Esophagus squamous epithelium (tissue), 5 donors: Measurements from ENCODE around the gene NFATC3. TPM values are rescaled to one million over a fixed set of nuclear protein-coding genes. Genes with fewer than 3 reads are reported as not detected.

Source experiments
- DNase-seq: peaks from one replicate; lab custom pipeline; 2025; lab: John Stamatoyannopoulos, UW
- H3K27ac ChIP-seq, 4 donors: fragments of 200-600 bp; sonication (generic); one replicate each; pipeline ENCODE4 v1.5.1; 2016 to 2019; ENCODE audit warnings: mild to moderate bottlenecking in 1 of 4
- H3K27me3 ChIP-seq, 4 donors: fragments of 200-600 bp; sonication (generic); 1 replicate in 3 of 4; 2 replicates in 1 of 4; pipeline versions ENCODE4 v1.5.1 to v1.6.0; 2017 to 2021; ENCODE audit warnings: antibody characterized with exemption in 1 of 4
- H3K36me3 ChIP-seq, 3 donors: fragments of 200-600 bp; sonication (generic); one replicate each; pipeline ENCODE4 v1.5.1; 2016 to 2019
- H3K4me1 ChIP-seq, 3 donors: fragments of 200-600 bp; sonication (generic); one replicate each; pipeline ENCODE4 v1.5.1; 2017 to 2019
- H3K4me3 ChIP-seq, 4 donors: fragments of 200-600 bp; sonication (generic); 1 replicate in 3 of 4; 2 replicates in 1 of 4; pipeline ENCODE4 v1.5.1; 2016 to 2019; ENCODE audit warnings: mild to moderate bottlenecking in 2 of 4, moderate library complexity in 1 of 4
- H3K9me3 ChIP-seq, 3 donors: fragments of 200-600 bp; sonication (generic); one replicate each; pipeline ENCODE4 v1.5.1; 2016 to 2019
- CTCF ChIP-seq, 6 experiments: fragments of 450-650 bp in 4 of 6; fragments of 200-600 bp in 2 of 6; sonication (generic) in 2 of 6; IDR thresholded peaks; one replicate each; pipeline ENCODE4 v1.5.1; 2016 to 2019; ENCODE audit warnings: antibody characterized with exemption in 6 of 6, mild to moderate bottlenecking in 4 of 6, moderate library complexity in 4 of 6
- POLR2A ChIP-seq, 4 donors: fragments of 450-650 bp; IDR thresholded peaks; one replicate each; pipeline ENCODE4 v1.6.1; 2017; ENCODE audit warnings: antibody characterized with exemption in 4 of 4, mild to moderate bottlenecking in 4 of 4, moderate library complexity in 3 of 4
- WGBS, 2 donors: methylation state at CpG; one replicate each; pipeline ENCODE4 v1.1.5; 2018; 5-methylcytosine and 5-hydroxymethylcytosine counted together
- intact Hi-C: fragments of 100-400 bp; cut with DNase I; formaldehyde crosslinking; loops from one replicate; pipeline ENCODE4 v1.15.0; 2022
- total RNA-seq, 4 donors: library from RNA; depleted of rRNA; stranded (reverse); fragments of >200 nt; gene quantifications; one replicate each; pipeline ENCODE4 v1.1.0, GENCODE V29; 2016
- donor health status: DM: yes; HTN: yes; CAD: no.

NFATC3 gene
- total RNA-seq, 4 donors from 2014 or later = 18.6 to 30.9 (median 20.5) TPM

GRCh38 chr16:68244903-68245853, 160.0 kb downstream of the NFATC3 start, which contains the start of gene PLA2G15:
Gene PLA2G15, plus strand, starts transcription at chr16:68245373. Its CDS starts 54 bp downstream, at chr16:68245427.
- Histone ChIP-seq H3K4me1 (peaks cover 8 to 42% (median 27%) of the 10 kb centered on the region in 3 donors), H3K4me3 (peak within 1 kb of the TSS; percentile 67 to 99 (median 85)), H3K36me3 (peaks cover 0 to 14% (median 6%) of the 10 kb centered on the region in 3 donors), H3K27ac (peak within 1 kb of the TSS; percentile 59 to 82 (median 72)), H3K27me3 (no peaks in the 10 kb centered on the region), H3K9me3 (no peaks in the 10 kb centered on the region)
- TF ChIP-seq CTCF (IDR thresholded peaks at IDR 0.05) (peak in 1 of 6 experiments; percentile 20), POLR2A (IDR thresholded peaks at IDR 0.05) (peak in 2 of 4 donors; percentile 35 to 63)
- WGBS, 2 donors = 1 to 7% methylated on average over 5 to 15 of the region's 75 CpGs
- intact Hi-C loops = no loop called here
- DNase-seq = peak; percentile 80

- Histone ChIP-seq H3K9me3 (no peaks in the 10 kb centered on the region), H3K4me3 (peak overlapping the region in 3 of 4 donors; percentile 67 to 99 (median 88)), H3K4me1 (peaks cover 8 to 39% (median 27%) of the 10 kb centered on the region in 3 donors), H3K36me3 (peaks cover 0 to 24% (median 6%) of the 10 kb centered on the region in 3 donors), H3K27me3 (no peaks in the 10 kb centered on the region), H3K27ac (peak overlapping the region in 2 of 4 donors; percentile 5 to 74)
- DNase-seq = no peak
- 68 to 87% methylated on average over 4 to 5 of the region's 7 CpGs for whole genome bisulfite sequencing, 2 donors
- TF ChIP-seq POLR2A (IDR thresholded peaks at IDR 0.05) (no peak), CTCF (IDR thresholded peaks at IDR 0.05) (no peak)
- intact Hi-C loops = no loop called here
Observed at GRCh38 chr16:68246121-68246520, 161.0 kb downstream of the NFATC3 start.

- H3K4me3 ChIP-seq = peak overlapping the region in 1 of 4 donors; percentile 88
- intact Hi-C loops = no loop called here
Observed at GRCh38 chr16:68246666-68247065, 161.5 kb downstream of the NFATC3 start.

GRCh38 chr16:68247400-68247799, 162.2 kb downstream of the NFATC3 start:
- intact Hi-C loops = no loop called here
- no peak for DNase-seq
- WGBS, 2 donors = 82% methylated on average over 2 of the region's 4 CpGs; no CpG with 5 or more reads in 1 of the 2 donors
- Histone ChIP-seq H3K4me1 (peaks cover 8 to 39% (median 27%) of the 10 kb centered on the region in 3 donors), H3K4me3 (peak overlapping the region in 1 of 4 donors; percentile 15), H3K9me3 (no peaks in the 10 kb centered on the region), H3K27me3 (no peaks in the 10 kb centered on the region), H3K36me3 (peaks cover 0 to 37% (median 6%) of the 10 kb centered on the region in 3 donors), H3K27ac (peak overlapping the region in 2 of 4 donors; percentile 25 to 42)
- TF ChIP-seq CTCF (IDR thresholded peaks at IDR 0.05) (no peak), POLR2A (IDR thresholded peaks at IDR 0.05) (no peak)

More at GRCh38 chr16:68246666-68247065, 161.5 kb downstream of the NFATC3 start:
- TF ChIP-seq POLR2A (IDR thresholded peaks at IDR 0.05) (no peak), CTCF (IDR thresholded peaks at IDR 0.05) (no peak)
- Histone ChIP-seq H3K27me3 (no peaks in the 10 kb centered on the region), H3K9me3 (no peaks in the 10 kb centered on the region), H3K27ac (peak overlapping the region in 2 of 4 donors; percentile 5 to 74), H3K4me1 (peaks cover 8 to 39% (median 27%) of the 10 kb centered on the region in 3 donors), H3K36me3 (peaks cover 0 to 29% (median 6%) of the 10 kb centered on the region in 3 donors)
- no peak for DNase-seq
- whole genome bisulfite sequencing, 2 donors = 76 to 78% methylated on average over 4 of the region's 5 CpGs
